Vagina (tissue), 2 donors: ENCODE results near the gene PDE11A.

Source experiments
- POLR2AphosphoS5 ChIP-seq, 2 donors: sonication (generic); formaldehyde crosslinking; IDR thresholded peaks; one replicate each; pipeline ENCODE4 v1.9.0; 2017; ENCODE audit warnings: antibody characterized with exemption in 2 of 2, mild to moderate bottlenecking in 2 of 2, low read depth in 1 of 2; ENCODE audit not compliant: insufficient read depth in 1 of 2
- TF ChIP-seq, protein P1 (sequence below), 3 experiments: fragments of 450-650 bp in 2 of 3; fragments of 200-600 bp in 1 of 3; sonication (generic) in 1 of 3; IDR thresholded peaks; one replicate each; pipeline ENCODE4 v1.5.1; 2017 to 2019; ENCODE audit warnings: antibody characterized with exemption in 3 of 3, mild to moderate bottlenecking in 2 of 3, moderate library complexity in 2 of 3

DNA sequence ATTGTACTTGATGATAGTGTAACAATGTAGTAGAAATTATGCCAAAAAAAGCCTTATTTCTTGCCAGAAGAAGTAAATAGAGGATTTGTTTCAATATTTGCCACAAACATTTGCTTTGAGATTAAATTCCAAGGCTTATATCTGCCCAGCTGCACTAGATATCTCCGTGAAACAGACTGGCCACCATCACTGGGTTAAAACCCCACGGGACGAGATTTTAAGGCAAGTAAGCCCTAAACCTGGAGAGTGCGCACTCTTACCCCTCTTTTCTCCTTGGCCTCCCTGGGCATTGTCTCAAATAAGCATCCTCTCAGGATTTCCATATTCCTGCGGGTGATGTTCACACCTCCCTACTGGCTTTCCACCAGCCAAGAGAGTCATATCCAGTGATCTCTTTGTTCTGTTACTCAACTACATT, 345.6 kb downstream of the PDE11A start:
- TF ChIP-seq, protein P1, sequence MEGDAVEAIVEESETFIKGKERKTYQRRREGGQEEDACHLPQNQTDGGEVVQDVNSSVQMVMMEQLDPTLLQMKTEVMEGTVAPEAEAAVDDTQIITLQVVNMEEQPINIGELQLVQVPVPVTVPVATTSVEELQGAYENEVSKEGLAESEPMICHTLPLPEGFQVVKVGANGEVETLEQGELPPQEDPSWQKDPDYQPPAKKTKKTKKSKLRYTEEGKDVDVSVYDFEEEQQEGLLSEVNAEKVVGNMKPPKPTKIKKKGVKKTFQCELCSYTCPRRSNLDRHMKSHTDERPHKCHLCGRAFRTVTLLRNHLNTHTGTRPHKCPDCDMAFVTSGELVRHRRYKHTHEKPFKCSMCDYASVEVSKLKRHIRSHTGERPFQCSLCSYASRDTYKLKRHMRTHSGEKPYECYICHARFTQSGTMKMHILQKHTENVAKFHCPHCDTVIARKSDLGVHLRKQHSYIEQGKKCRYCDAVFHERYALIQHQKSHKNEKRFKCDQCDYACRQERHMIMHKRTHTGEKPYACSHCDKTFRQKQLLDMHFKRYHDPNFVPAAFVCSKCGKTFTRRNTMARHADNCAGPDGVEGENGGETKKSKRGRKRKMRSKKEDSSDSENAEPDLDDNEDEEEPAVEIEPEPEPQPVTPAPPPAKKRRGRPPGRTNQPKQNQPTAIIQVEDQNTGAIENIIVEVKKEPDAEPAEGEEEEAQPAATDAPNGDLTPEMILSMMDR (IDR thresholded peaks at IDR 0.05) = no peak
- TF ChIP-seq POLR2AphosphoS5 (IDR thresholded peaks at IDR 0.05; ENCODE audit: insufficient read depth in 1 of 2, low read depth in 1 of 2) = no peak
